HG02981 (cell line): ENCODE data around the gene MYO3A.

Source experiments
- ATAC-seq: cut with Tn5 transposase; IDR thresholded peaks from one replicate; pipeline ENCODE4 v1.9.1; 2021; ENCODE audit warnings: mild to moderate bottlenecking, moderate library complexity; ENCODE audit not compliant: unreplicated experiment

The MYO3A gene

GRCh38 chr10:26214004-26214403 lies 280.0 kb downstream of the MYO3A start:
- ATAC-seq, result no peak

- no peak for ATAC-seq
Observed at GRCh38 chr10:26214551-26215395, 280.7 kb downstream of the MYO3A start.

DNA sequence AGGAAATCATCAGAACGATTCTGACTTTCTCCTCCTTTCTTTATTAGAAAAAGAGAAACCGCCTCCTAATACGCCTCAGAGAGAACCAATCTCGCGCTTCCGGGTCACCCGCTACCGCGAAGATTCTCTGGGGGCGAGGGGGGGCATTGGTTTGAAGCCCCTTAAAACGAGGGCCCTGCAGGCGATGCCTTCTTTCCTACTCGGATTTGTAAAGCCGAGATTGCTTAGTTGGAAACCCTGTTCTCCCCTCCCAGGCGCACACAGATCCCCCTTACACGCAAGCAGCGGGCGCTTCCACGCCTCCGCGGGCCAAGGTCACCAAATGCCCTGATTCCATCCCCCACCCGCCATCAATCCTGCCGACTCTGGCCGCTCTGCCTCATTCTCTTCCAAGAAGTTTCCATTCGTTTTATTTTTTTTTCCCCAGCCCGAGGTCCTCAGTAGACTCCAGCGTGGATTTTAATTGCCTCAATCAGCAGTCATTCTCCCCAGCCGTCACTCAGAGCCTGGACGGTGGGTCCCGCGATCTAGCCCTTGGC lies 281.4 kb downstream of the MYO3A start:
- no peak for ATAC-seq

DNA sequence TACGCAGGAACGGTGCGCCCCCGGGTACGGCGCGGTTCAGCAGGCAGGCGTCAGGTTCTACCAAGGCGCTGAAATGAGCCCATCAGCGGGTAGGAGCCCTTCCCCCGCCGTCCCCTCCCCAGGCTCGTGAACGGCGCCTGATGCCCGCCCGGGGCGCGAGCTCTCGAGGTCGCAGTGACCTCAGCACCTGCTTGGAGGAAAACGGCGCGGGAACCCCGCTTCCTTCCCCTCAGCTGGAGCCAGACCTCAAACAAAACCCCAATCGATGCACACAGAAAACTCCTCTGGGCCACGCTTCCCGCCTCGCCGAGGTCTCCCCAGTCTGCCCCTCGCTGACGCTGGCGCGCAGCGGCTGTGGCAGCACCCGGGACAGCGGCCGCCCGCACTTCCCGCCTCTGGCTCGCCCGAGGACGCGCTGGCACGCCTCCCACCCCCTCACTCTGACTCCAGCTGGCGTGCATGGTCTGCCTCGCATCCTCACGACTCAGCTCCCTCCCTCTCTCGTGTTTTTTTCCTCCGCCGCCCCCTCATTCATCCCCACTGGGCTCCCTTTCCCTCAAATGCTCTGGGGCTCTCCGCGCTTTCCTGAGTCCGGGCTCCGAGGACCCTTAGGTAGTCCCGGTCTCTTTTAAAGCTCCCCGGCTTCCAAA lies 282.0 kb downstream of the MYO3A start:
- no peak for ATAC-seq

GRCh38 chr10:26216585-26217395 lies 282.8 kb downstream of the MYO3A start, which contains the start of gene GAD2:
Gene GAD2 (plus strand): TSS chr10:26216774. CDS start chr10:26216810, 36 bp downstream.
- ATAC-seq, result no peak

DNA sequence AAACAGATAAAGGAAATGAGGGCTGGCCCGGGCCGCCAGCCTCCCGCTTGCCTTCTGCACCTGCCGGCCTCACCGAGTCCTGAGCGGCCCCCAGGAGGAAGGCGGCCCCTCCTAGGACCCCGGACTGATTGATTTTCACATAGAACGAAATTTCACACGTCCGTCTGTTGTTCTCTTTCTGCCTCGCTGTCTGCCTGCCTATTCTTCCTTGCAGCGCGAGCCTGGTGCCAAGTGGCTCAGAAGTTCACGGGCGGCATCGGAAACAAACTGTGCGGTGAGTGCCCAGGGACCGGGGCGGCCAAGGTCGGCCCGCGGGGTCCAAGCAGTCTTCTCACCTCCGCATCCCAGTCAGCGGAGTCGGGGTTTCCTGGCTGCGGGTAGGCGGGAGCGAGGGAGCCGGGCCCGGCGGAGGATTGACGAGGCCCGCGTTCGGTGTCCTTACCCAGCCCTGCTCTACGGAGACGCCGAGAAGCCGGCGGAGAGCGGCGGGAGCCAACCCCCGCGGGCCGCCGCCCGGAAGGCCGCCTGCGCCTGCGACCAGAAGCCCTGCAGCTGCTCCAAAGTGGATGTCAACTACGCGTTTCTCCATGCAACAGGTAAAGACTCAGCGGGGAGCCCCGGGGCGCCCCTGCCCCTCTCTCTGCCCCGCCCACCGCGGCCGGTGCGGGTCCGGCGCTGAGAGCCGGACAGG lies 283.5 kb downstream of the MYO3A start:
- ATAC-seq, result no peak

DNA sequence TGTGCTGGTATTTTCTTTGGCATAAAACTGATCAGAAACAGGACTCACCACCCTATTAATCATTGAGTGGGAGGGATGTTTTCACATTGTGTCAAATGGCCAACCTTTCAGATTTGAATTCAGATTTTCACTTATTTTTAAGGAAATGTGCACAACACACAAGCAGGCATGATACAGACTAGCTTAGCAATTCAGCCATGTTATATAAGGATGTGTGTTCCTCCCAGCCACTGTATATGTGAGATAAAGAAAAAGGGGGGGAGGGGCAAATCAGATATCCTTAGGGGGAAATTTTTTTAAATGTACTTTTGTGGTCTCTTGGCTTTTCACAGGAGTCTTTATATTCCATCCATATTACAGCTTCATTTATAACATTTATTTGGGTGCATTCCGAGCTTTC lies 285.6 kb downstream of the MYO3A start:
- ATAC-seq, result no peak

- no peak for ATAC-seq
Observed at GRCh38 chr10:26220901-26221300, 286.9 kb downstream of the MYO3A start.

DNA sequence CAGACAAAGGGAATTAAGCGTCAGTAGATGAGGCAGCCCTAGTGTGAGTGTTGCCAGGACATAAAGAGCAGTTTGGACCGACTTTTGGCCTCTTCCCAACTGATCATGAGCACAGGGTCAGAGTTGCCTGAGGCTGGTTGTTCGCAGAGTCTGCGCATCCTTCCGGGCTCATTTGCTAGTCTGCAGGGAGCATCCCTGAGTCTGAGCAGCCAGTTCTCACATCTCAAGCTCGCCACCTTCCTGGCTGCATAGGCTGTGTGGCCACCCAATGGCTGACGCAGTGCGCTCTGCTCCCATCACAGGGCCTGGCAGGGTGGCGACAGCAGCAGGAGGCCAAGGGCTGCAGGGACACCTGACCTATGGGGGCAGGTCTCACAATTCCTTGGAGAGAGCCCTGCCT lies 287.5 kb downstream of the MYO3A start:
- ATAC-seq, result no peak

DNA sequence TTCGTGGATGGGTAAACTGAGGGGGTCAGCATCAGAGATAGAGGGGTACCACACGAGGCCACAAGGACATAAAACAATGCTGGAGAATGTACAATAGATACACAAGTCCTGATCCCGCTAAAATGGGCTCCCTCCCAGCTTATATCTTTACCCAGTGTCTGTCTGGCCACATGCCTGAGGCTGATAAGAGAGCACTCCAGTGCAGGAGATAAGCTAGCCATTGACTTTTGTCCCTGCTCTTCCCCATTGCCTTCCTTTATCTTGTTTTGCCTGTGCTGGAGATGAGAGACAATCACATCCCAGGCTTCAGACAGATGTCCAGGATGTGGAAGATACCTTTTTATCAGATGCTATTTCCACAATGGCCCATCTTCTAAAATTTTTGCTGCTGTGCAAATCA lies 288.5 kb downstream of the MYO3A start:
- no peak for ATAC-seq

DNA sequence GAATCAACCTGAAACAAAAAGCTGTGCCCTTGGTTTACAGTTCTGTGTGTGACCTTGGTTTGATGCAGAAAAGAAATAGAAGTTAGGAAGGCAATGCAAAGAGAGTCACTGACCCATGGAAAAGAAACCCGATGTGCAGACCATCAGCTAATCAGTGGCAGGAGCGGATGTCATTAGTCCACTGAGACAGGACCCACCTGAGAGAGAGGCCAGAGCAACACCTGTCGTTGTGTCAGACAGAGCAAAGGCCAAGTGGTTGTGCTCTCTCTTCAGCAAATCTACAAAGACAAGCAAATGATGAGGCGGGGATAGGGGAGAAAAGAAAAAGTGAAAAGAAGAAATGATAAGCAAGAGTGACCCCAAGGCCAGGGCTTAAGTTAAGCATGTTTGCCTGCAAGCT lies 291.3 kb downstream of the MYO3A start:
- no peak for ATAC-seq

GRCh38 chr10:26227786-26228185 lies 293.8 kb downstream of the MYO3A start:
- ATAC-seq, result no peak

GRCh38 chr10:26232174-26232573 lies 298.1 kb downstream of the MYO3A start:
- ATAC-seq, result no peak

DNA sequence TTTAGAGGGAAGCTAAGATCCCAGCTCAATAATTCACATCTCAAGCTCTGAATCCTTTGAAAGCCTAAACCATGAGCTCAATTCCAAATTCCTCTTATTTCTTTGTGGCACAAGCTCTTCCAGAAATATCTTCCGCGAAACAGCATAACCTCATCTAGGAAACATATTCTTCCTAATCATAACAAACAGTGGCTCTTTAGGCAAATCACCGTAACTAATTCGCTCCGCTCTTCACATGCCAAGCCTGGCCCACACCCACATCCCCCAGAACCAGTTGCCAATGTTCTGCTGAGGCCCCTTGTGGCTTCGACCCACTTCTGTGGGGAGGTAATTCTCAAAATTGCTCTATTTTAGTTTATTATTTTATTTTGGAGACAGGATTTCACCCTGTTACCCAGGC lies 301.7 kb downstream of the MYO3A start:
- ATAC-seq, result no peak

DNA sequence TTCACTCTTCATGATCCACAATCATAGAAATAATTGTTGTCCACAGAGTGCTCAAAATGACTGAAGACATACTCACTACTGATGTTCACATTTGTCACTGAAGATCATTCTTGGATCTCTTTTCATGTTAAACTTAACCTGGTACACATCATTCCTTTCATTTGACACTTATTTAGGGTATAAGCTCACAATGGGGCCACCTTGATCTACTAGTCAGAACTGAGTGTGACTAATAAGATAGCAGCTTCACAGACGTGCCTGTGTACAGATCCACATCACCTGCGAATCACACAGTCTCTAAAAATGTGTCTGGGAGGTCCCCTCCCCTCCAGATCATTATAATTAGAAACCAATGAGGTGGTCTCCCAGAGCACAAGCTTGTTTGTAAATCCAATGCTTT lies 304.3 kb downstream of the MYO3A start:
- no peak for ATAC-seq

DNA sequence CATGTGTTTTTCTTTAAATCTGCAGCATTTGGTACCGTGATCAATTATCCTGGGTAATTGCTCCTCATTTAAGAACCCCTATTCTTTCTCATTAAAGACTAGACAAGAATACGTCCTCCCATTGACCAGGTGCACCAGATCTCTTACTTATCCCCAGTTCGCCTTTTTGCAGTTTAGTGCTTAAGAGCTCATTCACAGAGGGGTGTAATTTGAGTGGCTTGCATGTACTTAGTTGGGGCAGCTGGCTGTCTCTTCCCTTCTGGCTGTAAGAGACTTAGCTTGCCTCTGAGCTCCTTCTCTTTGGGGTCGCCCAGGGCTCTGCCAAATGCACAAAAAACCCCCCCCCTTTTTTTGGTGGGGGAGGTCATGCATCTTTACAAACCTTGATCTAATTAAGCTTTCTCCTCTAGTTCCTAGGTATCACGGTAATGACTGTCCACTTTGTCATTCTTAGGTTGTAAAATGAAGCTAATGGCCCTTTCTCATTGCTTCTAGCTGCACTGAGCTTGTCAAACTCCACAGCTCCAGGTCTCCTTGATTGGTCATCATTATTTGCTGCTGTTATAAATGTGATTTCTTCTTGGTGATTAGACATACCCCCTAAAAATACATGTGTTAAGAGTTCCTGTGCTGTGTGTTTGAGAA lies 308.8 kb downstream of the MYO3A start:
- no peak for ATAC-seq

DNA sequence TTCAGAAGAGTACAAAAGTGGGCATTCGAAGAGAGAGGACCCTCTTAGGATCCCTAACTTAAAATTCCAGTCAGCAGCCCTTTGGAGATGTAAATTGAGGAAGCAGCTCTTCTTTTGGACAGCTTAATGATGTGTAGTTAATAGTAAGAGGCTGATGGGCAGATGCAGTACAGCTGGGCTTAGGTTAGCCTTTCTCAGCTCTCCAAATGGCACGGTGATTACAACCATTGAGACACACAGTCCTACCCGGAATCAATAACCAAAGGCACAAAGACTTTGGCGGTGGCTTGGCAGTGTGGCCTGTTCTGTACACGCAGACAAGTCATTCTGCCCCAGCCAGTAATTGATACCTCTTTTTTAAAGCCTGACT lies 309.3 kb downstream of the MYO3A start:
- no peak for ATAC-seq

DNA sequence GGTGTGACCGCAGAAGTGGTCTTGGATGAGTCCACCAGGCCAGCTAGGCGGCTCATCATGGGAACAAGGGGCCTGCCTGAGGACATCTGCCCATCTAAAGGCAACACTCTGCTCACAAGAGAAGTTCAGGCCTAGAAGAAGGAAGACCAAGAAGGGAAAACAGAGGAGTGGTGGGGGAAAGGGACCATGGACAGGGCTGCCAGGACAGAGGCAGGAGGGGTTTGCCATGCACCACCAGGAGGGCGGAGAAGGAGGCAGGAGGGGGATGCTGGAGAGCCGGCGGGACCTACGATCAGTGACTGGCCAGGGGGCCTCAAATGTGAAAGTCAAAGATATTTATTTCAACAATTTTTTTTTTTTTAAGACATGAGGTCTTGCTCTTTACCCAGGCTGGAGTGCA lies 315.7 kb downstream of the MYO3A start:
- ATAC-seq, result no peak

DNA sequence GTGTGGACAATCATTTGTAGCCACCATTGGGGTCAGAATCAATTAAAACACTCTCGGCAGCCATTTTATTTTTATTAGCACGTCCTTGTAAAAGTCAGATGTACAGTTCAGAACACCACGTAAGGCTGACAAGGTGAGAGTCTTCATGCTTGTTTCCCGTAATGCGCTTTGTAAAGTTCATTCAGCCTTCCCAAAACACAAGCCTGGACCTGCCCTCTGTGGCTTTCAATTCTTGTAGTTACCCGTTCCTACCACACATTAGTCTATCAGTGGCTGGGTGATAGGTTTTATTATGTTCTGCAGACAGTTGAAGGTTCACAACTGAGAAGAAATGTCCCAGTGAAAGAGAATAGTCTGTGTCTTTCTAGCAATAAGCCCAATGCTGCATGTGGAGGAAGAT lies 317.9 kb downstream of the MYO3A start:
- ATAC-seq, result no peak

GRCh38 chr10:26254616-26255015 lies 320.6 kb downstream of the MYO3A start:
- ATAC-seq, result no peak
